ENCODE results near the gene LIN7B.

The LIN7B gene

DNA sequence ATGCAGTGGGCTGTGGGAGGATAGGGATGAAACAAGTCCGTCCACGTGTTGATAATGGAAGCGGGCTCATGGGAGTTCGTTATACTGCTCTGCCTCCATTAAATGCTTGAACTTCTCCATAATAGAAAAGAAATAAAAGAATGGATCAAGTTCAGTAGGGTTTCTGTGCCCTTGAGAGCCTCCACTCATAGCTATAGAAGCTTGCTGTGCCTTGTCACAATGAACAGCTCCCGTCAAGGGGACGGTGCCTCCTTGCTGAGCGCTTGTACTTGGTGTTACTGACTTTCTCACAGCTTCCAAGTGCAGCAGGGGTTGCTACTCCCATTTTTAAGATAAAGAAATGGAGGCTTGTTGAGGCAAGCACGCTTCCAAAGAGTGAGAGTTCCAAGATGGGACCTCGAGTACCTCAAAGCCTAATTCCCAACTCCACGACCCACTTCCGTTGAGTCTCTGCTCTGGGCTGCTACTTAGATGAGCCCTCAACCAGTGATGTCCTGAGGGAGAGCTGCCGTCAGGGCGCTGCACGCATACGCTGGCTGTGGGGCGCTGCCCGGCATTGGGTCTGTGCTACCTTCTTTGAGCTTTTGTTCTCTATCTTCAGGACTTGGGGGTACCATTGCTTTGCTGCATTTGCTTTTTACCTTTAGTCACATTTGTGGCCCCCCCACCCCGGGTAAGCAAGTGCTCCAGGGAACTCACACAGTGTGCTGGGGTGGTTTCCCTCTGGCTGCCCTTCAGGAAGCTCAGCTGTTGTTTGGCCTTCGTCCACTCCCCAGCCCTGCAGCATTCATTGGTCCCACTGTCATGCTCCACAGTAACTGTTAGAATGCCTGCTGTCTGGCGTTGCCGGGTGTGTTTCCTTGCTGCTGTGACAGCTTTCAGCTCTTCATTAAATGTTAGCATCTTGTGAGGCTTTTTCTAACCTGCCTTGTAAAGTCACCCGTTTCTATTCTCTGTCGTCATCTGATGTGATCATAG is 19.4 kb upstream of the LIN7B start:
- no peak for DNase-seq

- peak; percentile 67 for DNase-seq
Observed at GRCh38 chr19:49097453-49098288, 16.5 kb upstream of the LIN7B start.

GRCh38 chr19:49098795-49099194 is 15.4 kb upstream of the LIN7B start:
- no peak for DNase-seq

- no peak for DNase-seq
Observed at GRCh38 chr19:49101160-49101559, 13.0 kb upstream of the LIN7B start.

DNA sequence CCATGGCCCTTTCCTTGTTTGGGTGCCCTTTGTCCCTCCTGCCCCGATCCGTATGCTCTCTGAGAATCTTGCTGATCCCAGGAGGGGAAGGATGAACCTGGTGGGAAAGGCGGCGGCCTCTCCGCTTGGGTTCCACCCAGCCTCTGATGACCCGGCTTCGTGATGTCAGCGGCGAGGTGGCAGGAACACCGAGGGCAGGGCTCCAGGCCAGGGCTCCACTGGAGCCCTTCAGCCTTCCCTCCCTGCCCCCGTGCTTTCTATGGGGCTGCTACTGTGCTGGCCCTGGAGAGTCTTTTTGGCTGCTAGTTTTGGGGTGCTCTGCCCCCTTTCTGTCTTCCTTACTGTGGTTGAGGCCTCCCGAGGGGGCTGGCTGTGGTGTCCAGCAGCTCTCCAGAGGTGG is 11.9 kb upstream of the LIN7B start:
- no peak for DNase-seq

GRCh38 chr19:49103331-49104085 is 10.7 kb upstream of the LIN7B start:
- no peak for DNase-seq

- DNase-seq = no peak
Observed at GRCh38 chr19:49104229-49104864, 9.8 kb upstream of the LIN7B start.

DNA sequence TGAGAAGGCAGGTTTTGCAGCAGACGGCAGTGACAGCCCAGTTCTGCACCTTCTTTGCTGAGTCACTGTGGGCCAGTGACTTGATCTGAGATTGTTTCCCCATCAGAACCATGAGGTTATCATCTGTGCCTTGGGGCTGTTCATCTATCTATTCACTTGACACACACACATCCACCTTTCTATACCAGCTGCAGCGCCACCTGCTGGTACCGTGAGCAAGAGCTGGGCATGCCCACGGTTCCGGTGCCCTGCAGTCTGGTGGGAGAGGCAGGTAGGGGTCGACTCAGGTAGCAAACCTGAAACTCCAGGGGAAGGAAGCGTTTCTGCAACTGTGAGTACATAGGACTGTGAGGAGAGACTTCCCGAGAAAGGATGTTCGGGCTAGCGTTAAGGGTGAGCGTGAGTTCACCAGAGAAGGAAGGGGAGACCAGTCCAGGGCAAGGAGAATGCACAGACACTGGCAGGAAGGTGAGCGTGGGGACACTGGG is 7.5 kb upstream of the LIN7B start:
- DNase-seq = peak; percentile 16

- DNase-seq = no peak
Observed at GRCh38 chr19:49107625-49108459, 6.3 kb upstream of the LIN7B start.

- no peak for DNase-seq
Observed at GRCh38 chr19:49109051-49109450, 5.1 kb upstream of the LIN7B start.

DNA sequence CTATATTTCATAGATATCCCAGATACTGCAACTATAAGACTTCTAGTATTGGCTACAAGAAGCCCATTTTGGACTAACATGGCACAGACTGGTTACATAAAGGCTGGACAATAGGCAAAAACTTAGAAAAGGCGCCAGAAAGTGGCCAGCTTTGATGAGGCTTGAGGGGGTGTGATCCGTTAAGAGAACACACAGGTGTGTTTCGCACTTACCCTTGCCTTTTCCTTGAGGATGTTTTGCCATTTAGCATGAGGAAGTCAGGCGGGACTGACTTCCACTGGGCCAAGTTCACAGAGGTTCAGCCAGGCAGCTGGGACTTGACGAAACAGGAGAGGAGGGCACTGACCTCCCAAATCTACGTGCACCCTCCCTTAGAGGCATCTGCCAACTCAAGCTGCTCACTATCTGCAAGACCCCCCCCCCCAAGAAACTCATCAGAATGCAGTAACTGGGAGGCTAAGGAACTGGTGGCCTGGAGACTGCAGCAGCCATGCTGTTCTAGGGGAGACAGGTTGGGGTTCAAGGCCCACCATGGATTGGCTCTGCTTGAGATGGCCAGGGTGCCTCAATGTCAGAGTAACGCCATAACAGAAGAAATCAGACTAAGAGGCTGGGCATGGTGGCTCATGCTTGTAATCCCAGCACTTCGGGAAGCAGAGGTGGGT is 4.5 kb upstream of the LIN7B start:
- no peak for DNase-seq

- no peak for DNase-seq
Observed at GRCh38 chr19:49110567-49110966, 3.6 kb upstream of the LIN7B start.

GRCh38 chr19:49111218-49111998 is 2.8 kb upstream of the LIN7B start:
- no peak for DNase-seq

- no peak for DNase-seq
Observed at GRCh38 chr19:49114630-49115363, 627 bp downstream of the LIN7B start.

GRCh38 chr19:49116544-49116943 is 2.4 kb downstream of the LIN7B start:
- no peak for DNase-seq

DNA sequence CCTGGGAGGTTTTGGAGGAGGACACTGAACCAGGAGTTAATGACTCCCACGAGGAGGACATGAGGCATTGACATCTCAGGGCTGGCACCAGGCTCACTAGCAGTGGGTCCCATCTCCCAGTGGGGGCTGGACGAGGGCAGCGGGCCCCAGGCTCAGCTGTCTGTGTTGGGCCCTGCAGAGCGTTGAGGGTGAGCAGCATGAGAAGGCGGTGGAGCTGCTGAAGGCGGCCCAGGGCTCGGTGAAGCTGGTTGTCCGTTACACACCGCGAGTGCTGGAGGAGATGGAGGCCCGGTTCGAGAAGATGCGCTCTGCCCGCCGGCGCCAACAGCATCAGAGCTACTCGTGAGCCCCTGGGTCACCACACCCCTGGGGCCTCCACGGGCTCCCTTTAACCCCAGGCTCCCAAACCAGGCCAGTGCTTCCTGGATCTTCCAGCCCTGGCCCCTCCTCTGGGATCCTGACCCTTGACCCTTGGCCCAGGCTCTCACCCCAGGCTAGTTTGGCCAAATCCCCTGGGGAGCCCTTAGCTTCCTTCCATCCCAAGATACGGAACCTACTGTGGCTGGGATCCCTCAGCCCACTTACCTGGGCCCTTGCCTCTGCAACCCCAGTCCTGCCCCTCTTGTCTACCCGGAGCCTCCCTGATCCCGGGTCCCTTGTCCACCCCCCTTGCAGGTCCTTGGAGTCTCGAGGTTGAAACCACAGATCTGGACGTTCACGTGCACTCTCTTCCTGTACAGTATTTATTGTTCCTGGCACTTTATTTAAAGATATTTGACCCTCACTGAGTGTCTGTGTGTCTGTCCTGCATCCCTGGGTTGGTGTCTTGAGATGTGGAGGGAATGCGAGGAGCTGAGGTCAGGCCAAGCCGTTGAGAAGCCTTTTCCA is 3.8 kb downstream of the LIN7B start:
- no peak for DNase-seq

- peak; percentile 96 for DNase-seq
Observed at GRCh38 chr19:49118565-49119410, 4.6 kb downstream of the LIN7B start, which contains the start of gene C19orf73. C19orf73 (minus strand) TSS chr19:49119143; CDS start chr19:49119022, 121 bp downstream.
